Gastroesophageal sphincter (tissue), 3 donors: Measurements from ENCODE around the gene NUCB1.
"Not testable (repeated sequence)": the region's sequence is repeated elsewhere in the genome, so short reads cannot be mapped to it uniquely, and the experiment has no call there.

Source experiments
- CTCF ChIP-seq, 4 experiments: fragments of 200-600 bp in 2 of 4; fragments of 450-650 bp in 2 of 4; sonication (generic) in 1 of 4; IDR thresholded peaks; one replicate each; pipeline ENCODE4 v1.5.1; 2017 to 2019; ENCODE audit warnings: antibody characterized with exemption in 4 of 4, mild to moderate bottlenecking in 2 of 4, moderate library complexity in 2 of 4
- POLR2A ChIP-seq, 2 donors: fragments of 450-650 bp; IDR thresholded peaks; one replicate each; pipeline ENCODE4 v1.6.1; 2017; ENCODE audit warnings: antibody characterized with exemption in 2 of 2, mild to moderate bottlenecking in 2 of 2, moderate library complexity in 1 of 2

- TF ChIP-seq CTCF, POLR2A (IDR thresholded peaks at IDR 0.05): not testable (repeated sequence)
Measured at GRCh38 chr19:48871471-48872181, 28.5 kb upstream of the NUCB1 start.
